ENCODE results near the gene FERMT1.
A peak's percentile ranks its signal among the peaks of the same experiment; 100 is the strongest.

FERMT1 gene

GRCh38 chr20:6075428-6076219 is 47.2 kb downstream of the FERMT1 start:
- Histone ChIP-seq H3K4me3 (ENCODE audit: low read depth in 1 of 5, low read length in 5 of 5) (no peak overlapping the region), H3K9me3 (ENCODE audit: control insufficient read depth in 5 of 5, low read length in 5 of 5) (no peaks in the 10 kb centered on the region), H3K9ac (ENCODE audit: low read length in 5 of 5) (peak overlapping the region in 3 of 5 donors; percentile 2 to 70 (median 16)), H3K27me3 (ENCODE audit: control insufficient read depth in 5 of 5, insufficient read depth in 4 of 5, low read length in 5 of 5) (no peaks in the 10 kb centered on the region), H3K27ac (ENCODE audit: low read depth, low read length) (peak overlapping the region; percentile 87), H3K4me1 (ENCODE audit: control insufficient read depth in 5 of 5, insufficient read depth in 5 of 5, low read length in 5 of 5) (peaks cover 0 to 31% (median 18%) of the 10 kb centered on the region in 5 donors), H3K36me3 (ENCODE audit: control insufficient read depth in 5 of 5, insufficient read depth in 5 of 5, low read length in 5 of 5) (no peaks in the 10 kb centered on the region)

- H3K9me3 ChIP-seq (ENCODE audit: control insufficient read depth in 5 of 5, low read length in 5 of 5) = no peaks in the 10 kb centered on the region
- no peaks in the 10 kb centered on the region for H3K27me3 ChIP-seq (ENCODE audit: control insufficient read depth in 5 of 5, insufficient read depth in 4 of 5, low read length in 5 of 5)
- peak overlapping the region in 2 of 5 donors; percentile 30 to 70 for H3K9ac ChIP-seq (ENCODE audit: low read length in 5 of 5)
- H3K36me3 ChIP-seq (ENCODE audit: control insufficient read depth in 5 of 5, insufficient read depth in 5 of 5, low read length in 5 of 5) = no peaks in the 10 kb centered on the region
- no peak overlapping the region for H3K4me3 ChIP-seq (ENCODE audit: low read depth in 1 of 5, low read length in 5 of 5)
- peaks cover 0 to 29% (median 18%) of the 10 kb centered on the region in 5 donors for H3K4me1 ChIP-seq (ENCODE audit: control insufficient read depth in 5 of 5, insufficient read depth in 5 of 5, low read length in 5 of 5)
- H3K27ac ChIP-seq (ENCODE audit: low read depth, low read length) = peak overlapping the region; percentile 87
Observed at GRCh38 chr20:6074784-6075183, 48.0 kb downstream of the FERMT1 start.

GRCh38 chr20:6074145-6074561 is 48.7 kb downstream of the FERMT1 start:
- Histone ChIP-seq H3K9ac (ENCODE audit: low read length in 5 of 5) (peak overlapping the region in 2 of 5 donors; percentile 30 to 45), H3K4me1 (ENCODE audit: control insufficient read depth in 5 of 5, insufficient read depth in 5 of 5, low read length in 5 of 5) (peaks cover 0 to 28% (median 18%) of the 10 kb centered on the region in 5 donors), H3K27ac (ENCODE audit: low read depth, low read length) (peak overlapping the region; percentile 87), H3K36me3 (ENCODE audit: control insufficient read depth in 5 of 5, insufficient read depth in 5 of 5, low read length in 5 of 5) (no peaks in the 10 kb centered on the region), H3K9me3 (ENCODE audit: control insufficient read depth in 5 of 5, low read length in 5 of 5) (no peaks in the 10 kb centered on the region), H3K27me3 (ENCODE audit: control insufficient read depth in 5 of 5, insufficient read depth in 4 of 5, low read length in 5 of 5) (no peaks in the 10 kb centered on the region), H3K4me3 (ENCODE audit: low read depth in 1 of 5, low read length in 5 of 5) (no peak overlapping the region)

GRCh38 chr20:6070829-6071695 is 51.8 kb downstream of the FERMT1 start:
- H3K4me3 ChIP-seq (ENCODE audit: low read depth in 1 of 5, low read length in 5 of 5) = no peak overlapping the region
- no peak overlapping the region for H3K27ac ChIP-seq (ENCODE audit: low read depth, low read length)
- H3K4me1 ChIP-seq (ENCODE audit: control insufficient read depth in 5 of 5, insufficient read depth in 5 of 5, low read length in 5 of 5) = peaks cover 3 to 43% (median 32%) of the 10 kb centered on the region in 5 donors
- no peak overlapping the region for H3K9ac ChIP-seq (ENCODE audit: low read length in 5 of 5)
- no peaks in the 10 kb centered on the region for H3K27me3 ChIP-seq (ENCODE audit: control insufficient read depth in 5 of 5, insufficient read depth in 4 of 5, low read length in 5 of 5)
- H3K36me3 ChIP-seq (ENCODE audit: control insufficient read depth in 5 of 5, insufficient read depth in 5 of 5, low read length in 5 of 5) = no peaks in the 10 kb centered on the region
- no peaks in the 10 kb centered on the region for H3K9me3 ChIP-seq (ENCODE audit: control insufficient read depth in 5 of 5, low read length in 5 of 5)

GRCh38 chr20:6069669-6070068 is 53.2 kb downstream of the FERMT1 start:
- Histone ChIP-seq H3K27ac (ENCODE audit: low read depth, low read length) (no peak overlapping the region), H3K27me3 (ENCODE audit: control insufficient read depth in 5 of 5, insufficient read depth in 4 of 5, low read length in 5 of 5) (no peaks in the 10 kb centered on the region), H3K9me3 (ENCODE audit: control insufficient read depth in 5 of 5, low read length in 5 of 5) (no peaks in the 10 kb centered on the region), H3K36me3 (ENCODE audit: control insufficient read depth in 5 of 5, insufficient read depth in 5 of 5, low read length in 5 of 5) (no peaks in the 10 kb centered on the region), H3K9ac (ENCODE audit: low read length in 5 of 5) (no peak overlapping the region), H3K4me1 (ENCODE audit: control insufficient read depth in 5 of 5, insufficient read depth in 5 of 5, low read length in 5 of 5) (peaks cover 3 to 33% (median 21%) of the 10 kb centered on the region in 5 donors), H3K4me3 (ENCODE audit: low read depth in 1 of 5, low read length in 5 of 5) (no peak overlapping the region)

GRCh38 chr20:6067763-6068318 is 55.0 kb downstream of the FERMT1 start:
- Histone ChIP-seq H3K4me1 (ENCODE audit: control insufficient read depth in 5 of 5, insufficient read depth in 5 of 5, low read length in 5 of 5) (peaks cover 0 to 23% (median 14%) of the 10 kb centered on the region in 5 donors), H3K27me3 (ENCODE audit: control insufficient read depth in 5 of 5, insufficient read depth in 4 of 5, low read length in 5 of 5) (no peaks in the 10 kb centered on the region), H3K4me3 (ENCODE audit: low read depth in 1 of 5, low read length in 5 of 5) (no peak overlapping the region), H3K36me3 (ENCODE audit: control insufficient read depth in 5 of 5, insufficient read depth in 5 of 5, low read length in 5 of 5) (no peaks in the 10 kb centered on the region), H3K9me3 (ENCODE audit: control insufficient read depth in 5 of 5, low read length in 5 of 5) (no peaks in the 10 kb centered on the region), H3K27ac (ENCODE audit: low read depth, low read length) (peak overlapping the region; percentile 48), H3K9ac (ENCODE audit: low read length in 5 of 5) (no peak overlapping the region)

- no peaks in the 10 kb centered on the region for H3K27me3 ChIP-seq (ENCODE audit: control insufficient read depth in 5 of 5, insufficient read depth in 4 of 5, low read length in 5 of 5)
- H3K4me3 ChIP-seq (ENCODE audit: low read depth in 1 of 5, low read length in 5 of 5) = no peak overlapping the region
- peaks cover 0 to 23% (median 14%) of the 10 kb centered on the region in 5 donors for H3K4me1 ChIP-seq (ENCODE audit: control insufficient read depth in 5 of 5, insufficient read depth in 5 of 5, low read length in 5 of 5)
- no peaks in the 10 kb centered on the region for H3K36me3 ChIP-seq (ENCODE audit: control insufficient read depth in 5 of 5, insufficient read depth in 5 of 5, low read length in 5 of 5)
- no peak overlapping the region for H3K27ac ChIP-seq (ENCODE audit: low read depth, low read length)
- H3K9ac ChIP-seq (ENCODE audit: low read length in 5 of 5) = no peak overlapping the region
- H3K9me3 ChIP-seq (ENCODE audit: control insufficient read depth in 5 of 5, low read length in 5 of 5) = no peaks in the 10 kb centered on the region
Observed at GRCh38 chr20:6066582-6066981, 56.2 kb downstream of the FERMT1 start.

GRCh38 chr20:6061544-6061943 is 61.3 kb downstream of the FERMT1 start:
- H3K27ac ChIP-seq (ENCODE audit: low read depth, low read length) = no peak overlapping the region

GRCh38 chr20:6060213-6060612 is 62.6 kb downstream of the FERMT1 start:
- Histone ChIP-seq H3K36me3 (ENCODE audit: control insufficient read depth in 5 of 5, insufficient read depth in 5 of 5, low read length in 5 of 5) (no peaks in the 10 kb centered on the region), H3K27me3 (ENCODE audit: control insufficient read depth in 5 of 5, insufficient read depth in 4 of 5, low read length in 5 of 5) (peaks cover 7 to 20% (median 13%) of the 10 kb centered on the region in 5 donors), H3K9me3 (ENCODE audit: control insufficient read depth in 5 of 5, low read length in 5 of 5) (no peaks in the 10 kb centered on the region), H3K27ac (ENCODE audit: low read depth, low read length) (no peak overlapping the region), H3K4me3 (ENCODE audit: low read depth in 1 of 5, low read length in 5 of 5) (no peak overlapping the region), H3K9ac (ENCODE audit: low read length in 5 of 5) (no peak overlapping the region), H3K4me1 (ENCODE audit: control insufficient read depth in 5 of 5, insufficient read depth in 5 of 5, low read length in 5 of 5) (no peaks in the 10 kb centered on the region)

More at GRCh38 chr20:6061544-6061943, 61.3 kb downstream of the FERMT1 start:
- peaks cover 7 to 13% (median 9%) of the 10 kb centered on the region in 5 donors for H3K27me3 ChIP-seq (ENCODE audit: control insufficient read depth in 5 of 5, insufficient read depth in 4 of 5, low read length in 5 of 5)
- H3K4me1 ChIP-seq (ENCODE audit: control insufficient read depth in 5 of 5, insufficient read depth in 5 of 5, low read length in 5 of 5) = no peaks in the 10 kb centered on the region
- H3K9ac ChIP-seq (ENCODE audit: low read length in 5 of 5) = no peak overlapping the region
- no peak overlapping the region for H3K4me3 ChIP-seq (ENCODE audit: low read depth in 1 of 5, low read length in 5 of 5)
- H3K9me3 ChIP-seq (ENCODE audit: control insufficient read depth in 5 of 5, low read length in 5 of 5) = no peaks in the 10 kb centered on the region
- H3K36me3 ChIP-seq (ENCODE audit: control insufficient read depth in 5 of 5, insufficient read depth in 5 of 5, low read length in 5 of 5) = no peaks in the 10 kb centered on the region
